HL-60/S4 (cell line): Measurements from ENCODE around the gene UFD1.

Experiments used
- in situ Hi-C: fragments of 300-500 bp; cut with MboI; formaldehyde crosslinking; loops from 2 replicates; pipeline ENCODE4 v1.14.3; 2022; ENCODE audit warnings: low sequenced_read_pairs

The UFD1 gene

GRCh38 chr22:19476023-19476422 lies 3.0 kb downstream of the UFD1 start:
- in situ Hi-C loops, result no loop called here

GRCh38 chr22:19473578-19473977 lies 5.4 kb downstream of the UFD1 start:
- in situ Hi-C loops, result loop anchor here (25.0 kb wide), 1 partner anchor 511 kb away; no protein-coding TSS in a partner anchor

GRCh38 chr22:19472233-19472632 lies 6.8 kb downstream of the UFD1 start:
- in situ Hi-C loops, result loop anchor here (25.0 kb wide), 1 partner anchor 510 kb away; no protein-coding TSS in a partner anchor

GRCh38 chr22:19471572-19471971 lies 7.4 kb downstream of the UFD1 start:
- in situ Hi-C loops, result loop anchor here (25.0 kb wide), 1 partner anchor 509 kb away; no protein-coding TSS in a partner anchor

GRCh38 chr22:19470010-19470409 lies 9.0 kb downstream of the UFD1 start:
- in situ Hi-C loops, result loop anchor here (25.0 kb wide), 1 partner anchor 508 kb away; no protein-coding TSS in a partner anchor

- in situ Hi-C loops, result loop anchor here (25.0 kb wide), 1 partner anchor 507 kb away; no protein-coding TSS in a partner anchor
Measured at GRCh38 chr22:19469421-19469820, 9.6 kb downstream of the UFD1 start.

- in situ Hi-C loops, result loop anchor here (25.0 kb wide), 1 partner anchor 506 kb away; no protein-coding TSS in a partner anchor
Measured at GRCh38 chr22:19467912-19468311, 11.1 kb downstream of the UFD1 start.

GRCh38 chr22:19466848-19467752 lies 11.9 kb downstream of the UFD1 start:
- in situ Hi-C loops, result loop anchor here (25.0 kb wide), 1 partner anchor 505 kb away; no protein-coding TSS in a partner anchor

- in situ Hi-C loops, result loop anchor here (25.0 kb wide), 1 partner anchor 504 kb away; no protein-coding TSS in a partner anchor
Measured at GRCh38 chr22:19466126-19466716, 12.8 kb downstream of the UFD1 start.

GRCh38 chr22:19464975-19465374 lies 14.0 kb downstream of the UFD1 start:
- in situ Hi-C loops, result loop anchor here (25.0 kb wide), 1 partner anchor 503 kb away; no protein-coding TSS in a partner anchor

- in situ Hi-C loops, result loop anchor here (25.0 kb wide), 1 partner anchor 502 kb away; no protein-coding TSS in a partner anchor
Measured at GRCh38 chr22:19464546-19464945, 14.4 kb downstream of the UFD1 start.

GRCh38 chr22:19463491-19464469 lies 15.2 kb downstream of the UFD1 start:
- in situ Hi-C loops, result loop anchor here (25.0 kb wide), 1 partner anchor 501 kb away; no protein-coding TSS in a partner anchor

- in situ Hi-C loops, result loop anchor here (25.0 kb wide), 1 partner anchor 501 kb away; no protein-coding TSS in a partner anchor
Measured at GRCh38 chr22:19463008-19463407, 16.0 kb downstream of the UFD1 start.

GRCh38 chr22:19461506-19461905 lies 17.5 kb downstream of the UFD1 start:
- in situ Hi-C loops, result loop anchor here (25.0 kb wide), 1 partner anchor 499 kb away; no protein-coding TSS in a partner anchor

- in situ Hi-C loops, result loop anchor here (25.0 kb wide), 1 partner anchor 498 kb away; no protein-coding TSS in a partner anchor
Measured at GRCh38 chr22:19460036-19460435, 19.0 kb downstream of the UFD1 start.

GRCh38 chr22:19457828-19458428 lies 21.1 kb downstream of the UFD1 start:
- in situ Hi-C loops, result loop anchor here (25.0 kb wide), 1 partner anchor 496 kb away; no protein-coding TSS in a partner anchor

GRCh38 chr22:19456541-19456940 lies 22.5 kb downstream of the UFD1 start:
- in situ Hi-C loops, result loop anchor here (25.0 kb wide), 1 partner anchor 494 kb away; no protein-coding TSS in a partner anchor

- in situ Hi-C loops, result loop anchor here (25.0 kb wide), 1 partner anchor 493 kb away; no protein-coding TSS in a partner anchor
Measured at GRCh38 chr22:19455585-19456370, 23.2 kb downstream of the UFD1 start.
